ENCODE measurements around the gene MRPL52. TPM values are rescaled to one million over a fixed set of nuclear protein-coding genes. Genes with fewer than 3 reads are reported as not detected.
A peak's percentile ranks its signal among the peaks of the same experiment; 100 is the strongest.

The MRPL52 gene
- total and polyA plus RNA-seq, 2 of the 13 experiments (the other 11 are each of a cell fraction or from before 2014, with no cell fraction given): 118 to 329 TPM

DNA sequence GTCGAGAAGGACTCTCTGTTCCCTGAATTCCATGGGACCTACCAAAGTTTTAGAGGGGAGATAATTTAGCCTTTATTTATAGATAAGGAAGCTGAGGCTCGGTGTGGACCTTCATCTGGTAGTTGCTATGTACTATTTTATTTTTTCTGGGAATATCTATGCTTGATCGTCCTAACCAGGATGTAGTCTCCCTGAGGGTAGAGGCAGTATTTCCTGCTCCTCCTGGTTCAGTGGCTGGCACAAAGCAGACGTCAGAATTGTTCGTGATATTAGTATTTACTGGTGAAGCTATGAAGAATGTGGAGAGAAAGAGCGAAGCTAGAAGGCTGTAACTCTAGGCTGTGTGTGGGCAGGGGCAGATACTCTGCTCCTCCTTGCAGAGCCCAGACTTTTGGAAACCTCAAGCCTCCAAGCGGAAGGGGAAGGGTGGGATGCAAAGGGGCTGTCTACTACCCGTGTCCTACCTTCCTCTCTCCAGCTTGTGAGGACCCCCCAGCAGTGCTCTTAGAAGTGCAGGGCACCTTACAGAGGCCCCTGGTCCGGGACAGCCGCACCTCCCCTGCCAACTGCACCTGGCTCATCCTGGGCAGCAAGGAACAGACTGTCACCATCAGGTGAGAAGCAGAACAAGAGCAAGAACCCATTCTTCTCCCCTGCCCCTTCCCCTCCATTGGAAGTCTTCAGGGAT is 43.3 kb downstream of the MRPL52 start:
- ATAC-seq (no peak), FAIRE-seq (no peak), DNase-seq (ENCODE audit: low spot score) (no peak)
- Histone ChIP-seq H3K9me3 (ENCODE audit: low read length) (no peaks in the 10 kb centered on the region), H3K27me3 (ENCODE audit: control insufficient read depth in 1 of 2, insufficient read depth in 2 of 2, low read length in 2 of 2) (no peaks in the 10 kb centered on the region; a peak in 1 of 5 replicates), H3K36me3 (replicated peaks in 1 of 2; ENCODE audit: control insufficient read depth in 1 of 2, insufficient read depth in 2 of 2, low read length in 2 of 2) (peaks cover 14% of the 10 kb centered on the region in 2 experiments; a peak in 4 of 5 replicates), H3K4me2 (ENCODE audit: low read depth, low read length) (peak overlapping the region; percentile 95), H3K79me2 (ENCODE audit: insufficient read depth, low read length) (no peaks in the 10 kb centered on the region), H3K27ac (ENCODE audit: extremely low read length, insufficient read depth, low read length) (peak overlapping the region; percentile 85), H3K4me3 (replicated peaks in 1 of 3; ENCODE audit: insufficient read depth in 1 of 3, low read depth in 2 of 3, low read length in 3 of 3) (peak overlapping the region; percentile 66 to 93 (median 82)), H2AFZ (ENCODE audit: low read length) (no peak overlapping the region), H4K20me1 (ENCODE audit: insufficient read depth, low read length) (no peaks in the 10 kb centered on the region), H3K4me1 (ENCODE audit: insufficient read depth, low read length) (peaks cover 35% of the 10 kb centered on the region), H3K9ac (ENCODE audit: insufficient read depth, low read depth, low read length) (peak overlapping the region; percentile 76)
- BruUV-seq (replicated peaks): TSS peak; percentile 50
- ChIA-PET POLR2A (interaction anchor here (0.6 to 4.4 kb wide), 11 partner anchors 9 to 1242 kb away, joined by 3 to 53 read pairs (median 14); partner anchors contain the start of genes ACIN1, AJUBA, C14orf119 and DCAF11), CTCF (ENCODE audit: low intra/inter-chr PET ratio, low total read pairs) (interaction anchor here (1.1 to 3.1 kb wide), 5 partner anchors 20 to 316 kb away, joined by 3 to 46 read pairs (median 11); no protein-coding TSS in a partner anchor)
- intact Hi-C loops (cut with micrococcal nuclease; ENCODE audit: unreplicated experiment) (loop anchor here (1.0 to 5.0 kb wide), 3 partner anchors 27 to 109 kb away; partner anchors contain the start of genes AJUBA and OXA1L), in situ Hi-C loops (cut with HindIII; ENCODE audit: extremely low pct_ligation_motif_present, low pct_unique_long_range_greater_than_20kb) (no loop called here)
- WGBS (ENCODE audit: low lambda C conversion rate): 70% methylated on average over 10 of the region's 10 CpGs
- TF ChIP-seq BCL6 (CRISPR knock-in tag; IDR thresholded peaks at IDR 0.05): 0 out of 2 replicates have a peak, but pooled peaks have one; percentile 0
- TF ChIP-seq ZNF124 (CRISPR knock-in tag; IDR thresholded peaks at IDR 0.05): peak; percentile 11; the same call in 1 of the 2 replicates
- TF ChIP-seq, protein P1, sequence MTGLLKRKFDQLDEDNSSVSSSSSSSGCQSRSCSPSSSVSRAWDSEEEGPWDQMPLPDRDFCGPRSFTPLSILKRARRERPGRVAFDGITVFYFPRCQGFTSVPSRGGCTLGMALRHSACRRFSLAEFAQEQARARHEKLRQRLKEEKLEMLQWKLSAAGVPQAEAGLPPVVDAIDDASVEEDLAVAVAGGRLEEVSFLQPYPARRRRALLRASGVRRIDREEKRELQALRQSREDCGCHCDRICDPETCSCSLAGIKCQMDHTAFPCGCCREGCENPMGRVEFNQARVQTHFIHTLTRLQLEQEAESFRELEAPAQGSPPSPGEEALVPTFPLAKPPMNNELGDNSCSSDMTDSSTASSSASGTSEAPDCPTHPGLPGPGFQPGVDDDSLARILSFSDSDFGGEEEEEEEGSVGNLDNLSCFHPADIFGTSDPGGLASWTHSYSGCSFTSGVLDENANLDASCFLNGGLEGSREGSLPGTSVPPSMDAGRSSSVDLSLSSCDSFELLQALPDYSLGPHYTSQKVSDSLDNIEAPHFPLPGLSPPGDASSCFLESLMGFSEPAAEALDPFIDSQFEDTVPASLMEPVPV (CRISPR knock-in tag; IDR thresholded peaks at IDR 0.05): no peak
- no peak for TF ChIP-seq ZNF101 (CRISPR knock-in tag; IDR thresholded peaks at IDR 0.05; ENCODE audit: borderline replicate concordance, low read depth)
- TF ChIP-seq YEATS2 (CRISPR knock-in tag; IDR thresholded peaks at IDR 0.05; ENCODE audit: borderline replicate concordance): no peak
- TF ChIP-seq ZNF572 (CRISPR knock-in tag; IDR thresholded peaks at IDR 0.05): peak; percentile 43; the same call in 1 of the 2 replicates
- TF ChIP-seq, protein P2, sequence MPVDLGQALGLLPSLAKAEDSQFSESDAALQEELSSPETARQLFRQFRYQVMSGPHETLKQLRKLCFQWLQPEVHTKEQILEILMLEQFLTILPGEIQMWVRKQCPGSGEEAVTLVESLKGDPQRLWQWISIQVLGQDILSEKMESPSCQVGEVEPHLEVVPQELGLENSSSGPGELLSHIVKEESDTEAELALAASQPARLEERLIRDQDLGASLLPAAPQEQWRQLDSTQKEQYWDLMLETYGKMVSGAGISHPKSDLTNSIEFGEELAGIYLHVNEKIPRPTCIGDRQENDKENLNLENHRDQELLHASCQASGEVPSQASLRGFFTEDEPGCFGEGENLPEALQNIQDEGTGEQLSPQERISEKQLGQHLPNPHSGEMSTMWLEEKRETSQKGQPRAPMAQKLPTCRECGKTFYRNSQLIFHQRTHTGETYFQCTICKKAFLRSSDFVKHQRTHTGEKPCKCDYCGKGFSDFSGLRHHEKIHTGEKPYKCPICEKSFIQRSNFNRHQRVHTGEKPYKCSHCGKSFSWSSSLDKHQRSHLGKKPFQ (CRISPR knock-in tag; IDR thresholded peaks at IDR 0.05; ENCODE audit: insufficient replicate concordance): peak; percentile 63
- TF ChIP-seq, protein P3, sequence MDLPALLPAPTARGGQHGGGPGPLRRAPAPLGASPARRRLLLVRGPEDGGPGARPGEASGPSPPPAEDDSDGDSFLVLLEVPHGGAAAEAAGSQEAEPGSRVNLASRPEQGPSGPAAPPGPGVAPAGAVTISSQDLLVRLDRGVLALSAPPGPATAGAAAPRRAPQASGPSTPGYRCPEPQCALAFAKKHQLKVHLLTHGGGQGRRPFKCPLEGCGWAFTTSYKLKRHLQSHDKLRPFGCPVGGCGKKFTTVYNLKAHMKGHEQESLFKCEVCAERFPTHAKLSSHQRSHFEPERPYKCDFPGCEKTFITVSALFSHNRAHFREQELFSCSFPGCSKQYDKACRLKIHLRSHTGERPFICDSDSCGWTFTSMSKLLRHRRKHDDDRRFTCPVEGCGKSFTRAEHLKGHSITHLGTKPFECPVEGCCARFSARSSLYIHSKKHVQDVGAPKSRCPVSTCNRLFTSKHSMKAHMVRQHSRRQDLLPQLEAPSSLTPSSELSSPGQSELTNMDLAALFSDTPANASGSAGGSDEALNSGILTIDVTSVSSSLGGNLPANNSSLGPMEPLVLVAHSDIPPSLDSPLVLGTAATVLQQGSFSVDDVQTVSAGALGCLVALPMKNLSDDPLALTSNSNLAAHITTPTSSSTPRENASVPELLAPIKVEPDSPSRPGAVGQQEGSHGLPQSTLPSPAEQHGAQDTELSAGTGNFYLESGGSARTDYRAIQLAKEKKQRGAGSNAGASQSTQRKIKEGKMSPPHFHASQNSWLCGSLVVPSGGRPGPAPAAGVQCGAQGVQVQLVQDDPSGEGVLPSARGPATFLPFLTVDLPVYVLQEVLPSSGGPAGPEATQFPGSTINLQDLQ (CRISPR knock-in tag; IDR thresholded peaks at IDR 0.05): peak; percentile 74
- 0 out of 2 replicates have a peak, but pooled peaks have one; percentile 20 for TF ChIP-seq ZNF274 (CRISPR knock-in tag; IDR thresholded peaks at IDR 0.05)
- 0 out of 2 replicates have a peak, but pooled peaks have one; percentile 6 for TF ChIP-seq ESRRA (CRISPR knock-in tag; IDR thresholded peaks at IDR 0.05; ENCODE audit: low read depth)
- no peak for TF ChIP-seq SMAD1 (CRISPR knock-in tag; IDR thresholded peaks at IDR 0.05; ENCODE audit: borderline replicate concordance, low read depth)
- peak; percentile 38; the same call in 1 of the 2 replicates for TF ChIP-seq ZNF768 (CRISPR knock-in tag; IDR thresholded peaks at IDR 0.05)
- peak; percentile 13 for TF ChIP-seq XRCC5 (optimal IDR thresholded peaks at IDR 0.05; ENCODE audit: low read length)
- 0 out of 2 replicates have a peak, but pooled peaks have one; percentile 16 for TF ChIP-seq FOXC1 (CRISPR knock-in tag; IDR thresholded peaks at IDR 0.05; ENCODE audit: borderline replicate concordance)
- TF ChIP-seq KDM5A (IDR thresholded peaks at IDR 0.05; ENCODE audit: borderline replicate concordance, low read length): no peak

Data from HepG2 (cell line).